ENCODE measurements around the gene SPINK4.

Gene SPINK4, protein sequence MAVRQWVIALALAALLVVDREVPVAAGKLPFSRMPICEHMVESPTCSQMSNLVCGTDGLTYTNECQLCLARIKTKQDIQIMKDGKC

GRCh38 chr9:33239921-33240320 is at the start of gene SPINK4:
SPINK4 (plus strand) TSS chr9:33240167; CDS start chr9:33240209, 42 bp downstream.
- no peak within 1 kb of the TSS for H3K4me3 ChIP-seq (ENCODE audit: control insufficient read depth, low read depth, low read length)
- TF ChIP-seq, protein P1, sequence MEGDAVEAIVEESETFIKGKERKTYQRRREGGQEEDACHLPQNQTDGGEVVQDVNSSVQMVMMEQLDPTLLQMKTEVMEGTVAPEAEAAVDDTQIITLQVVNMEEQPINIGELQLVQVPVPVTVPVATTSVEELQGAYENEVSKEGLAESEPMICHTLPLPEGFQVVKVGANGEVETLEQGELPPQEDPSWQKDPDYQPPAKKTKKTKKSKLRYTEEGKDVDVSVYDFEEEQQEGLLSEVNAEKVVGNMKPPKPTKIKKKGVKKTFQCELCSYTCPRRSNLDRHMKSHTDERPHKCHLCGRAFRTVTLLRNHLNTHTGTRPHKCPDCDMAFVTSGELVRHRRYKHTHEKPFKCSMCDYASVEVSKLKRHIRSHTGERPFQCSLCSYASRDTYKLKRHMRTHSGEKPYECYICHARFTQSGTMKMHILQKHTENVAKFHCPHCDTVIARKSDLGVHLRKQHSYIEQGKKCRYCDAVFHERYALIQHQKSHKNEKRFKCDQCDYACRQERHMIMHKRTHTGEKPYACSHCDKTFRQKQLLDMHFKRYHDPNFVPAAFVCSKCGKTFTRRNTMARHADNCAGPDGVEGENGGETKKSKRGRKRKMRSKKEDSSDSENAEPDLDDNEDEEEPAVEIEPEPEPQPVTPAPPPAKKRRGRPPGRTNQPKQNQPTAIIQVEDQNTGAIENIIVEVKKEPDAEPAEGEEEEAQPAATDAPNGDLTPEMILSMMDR (IDR thresholded peaks at IDR 0.05; ENCODE audit: control insufficient read depth, insufficient read depth, low read depth, low read length, missing control alignments) = no peak
- no peak for DNase-seq (ENCODE audit: low read depth)

DNA sequence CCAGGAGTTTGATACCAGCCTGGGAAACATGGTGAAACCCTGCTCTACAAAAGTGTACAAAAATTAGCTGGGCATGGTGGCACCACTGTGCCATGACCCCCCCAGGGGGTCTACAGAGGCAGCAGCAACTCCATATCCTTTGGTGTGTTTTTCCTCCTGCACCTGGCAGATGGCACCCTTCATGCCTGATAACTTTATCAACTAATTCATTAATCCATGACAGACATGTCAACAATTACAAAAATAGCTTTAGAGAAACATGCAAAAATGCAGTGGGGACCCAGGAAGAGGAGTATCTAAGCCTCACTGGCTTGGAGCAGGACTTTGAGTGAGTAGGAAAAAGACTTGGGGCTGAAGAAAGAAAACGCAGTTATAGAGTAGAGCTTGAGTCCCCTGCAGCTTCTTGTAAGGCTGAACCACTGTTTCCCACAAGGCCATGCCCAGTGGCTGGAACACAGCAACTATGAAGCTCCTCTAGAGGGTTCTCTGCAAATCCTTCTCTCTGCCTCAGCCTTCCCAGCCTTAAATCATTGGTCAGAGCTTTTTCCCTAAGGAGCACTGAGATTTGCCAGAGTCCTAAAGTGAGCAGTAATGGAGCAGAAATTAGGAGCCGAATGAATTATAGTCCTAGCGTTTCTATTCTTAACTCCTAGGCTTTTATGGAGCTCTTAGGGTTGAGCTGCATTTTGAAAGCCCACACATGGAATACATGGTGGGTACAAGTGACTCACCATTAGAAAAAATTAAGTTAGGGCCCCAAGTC is 47.3 kb upstream of the SPINK4 start:
- TF ChIP-seq, protein P1 (IDR thresholded peaks at IDR 0.05; ENCODE audit: control insufficient read depth, insufficient read depth, low read depth, low read length, missing control alignments) = no peak
- DNase-seq (ENCODE audit: low read depth) = no peak
- no peak overlapping the region for H3K4me3 ChIP-seq (ENCODE audit: control insufficient read depth, low read depth, low read length)

GRCh38 chr9:33193818-33194217 is 46.1 kb upstream of the SPINK4 start:
- TF ChIP-seq, protein P1 (IDR thresholded peaks at IDR 0.05; ENCODE audit: control insufficient read depth, insufficient read depth, low read depth, low read length, missing control alignments) = no peak
- H3K4me3 ChIP-seq (ENCODE audit: control insufficient read depth, low read depth, low read length) = no peak overlapping the region
- no peak for DNase-seq (ENCODE audit: low read depth)

GRCh38 chr9:33196736-33197135 is 43.2 kb upstream of the SPINK4 start:
- no peak for DNase-seq (ENCODE audit: low read depth)
- no peak overlapping the region for H3K4me3 ChIP-seq (ENCODE audit: control insufficient read depth, low read depth, low read length)
- TF ChIP-seq, protein P1 (IDR thresholded peaks at IDR 0.05; ENCODE audit: control insufficient read depth, insufficient read depth, low read depth, low read length, missing control alignments) = no peak

DNA sequence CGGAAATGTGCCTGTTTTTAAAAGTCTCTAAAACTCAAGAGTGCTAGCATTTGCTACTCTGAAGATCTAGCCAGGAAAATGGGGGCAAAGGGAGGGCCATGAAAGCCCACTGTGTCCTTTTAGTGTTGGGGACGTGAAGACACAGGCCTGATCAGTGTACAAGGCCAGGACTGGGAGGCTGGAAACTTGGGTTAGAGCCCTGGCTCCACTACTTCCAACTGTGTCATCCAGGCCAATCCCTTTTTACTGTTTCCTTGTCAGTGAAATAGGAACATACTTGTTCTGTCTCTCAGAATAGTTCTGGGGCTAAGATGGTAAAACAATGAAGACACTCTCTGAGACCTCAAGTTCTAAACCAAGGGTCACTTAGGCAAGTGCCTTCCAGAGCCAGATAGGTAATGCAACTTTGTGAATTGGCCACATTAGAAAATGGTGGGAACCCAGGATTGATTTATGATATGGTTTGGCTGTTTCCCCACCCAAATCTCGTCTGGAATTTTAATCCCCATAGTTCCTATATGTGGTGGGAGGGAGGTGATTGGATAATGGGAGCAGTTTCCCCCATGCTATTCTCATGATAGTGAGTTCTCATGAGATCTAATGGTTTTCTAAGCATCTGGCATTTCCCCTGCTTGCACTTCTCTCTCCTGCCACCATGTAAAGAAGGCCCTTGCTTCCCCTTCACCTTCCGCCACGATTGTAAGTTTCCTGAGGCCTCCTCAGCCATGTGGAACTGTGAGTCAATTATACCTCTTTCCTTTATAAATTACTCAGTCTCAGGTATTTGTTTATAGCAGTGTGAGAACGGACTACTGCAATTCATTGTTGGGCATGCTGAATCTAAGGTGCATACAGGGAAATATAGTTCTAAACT is 42.5 kb upstream of the SPINK4 start:
- TF ChIP-seq, protein P1 (IDR thresholded peaks at IDR 0.05; ENCODE audit: control insufficient read depth, insufficient read depth, low read depth, low read length, missing control alignments) = no peak
- no peak overlapping the region for H3K4me3 ChIP-seq (ENCODE audit: control insufficient read depth, low read depth, low read length)
- DNase-seq (ENCODE audit: low read depth) = no peak

GRCh38 chr9:33198165-33198564 is 41.8 kb upstream of the SPINK4 start:
- TF ChIP-seq, protein P1 (IDR thresholded peaks at IDR 0.05; ENCODE audit: control insufficient read depth, insufficient read depth, low read depth, low read length, missing control alignments) = no peak
- H3K4me3 ChIP-seq (ENCODE audit: control insufficient read depth, low read depth, low read length) = no peak overlapping the region
- peak; percentile 57 for DNase-seq (ENCODE audit: low read depth)

All from AG09309 (cell line).